Measurements from ENCODE around the gene ATP6V0A4. TPM values are rescaled to one million over a fixed set of nuclear protein-coding genes. Genes with fewer than 3 reads are reported as not detected.

The ATP6V0A4 gene
- total RNA-seq, 1 experiment from 2014 or later = 7.7 TPM

- BruUV-seq (replicated peaks) = no TSS peak
- intact Hi-C loops (cut with micrococcal nuclease; ENCODE audit: unreplicated experiment) = no loop called here
- H3K27me3 Mint-ChIP-seq (ENCODE audit: unreplicated experiment) = no peaks in the 10 kb centered on the region
- H3K36me3 Mint-ChIP-seq (ENCODE audit: insufficient read depth, unreplicated experiment) = no peaks in the 10 kb centered on the region
- TF ChIP-seq, protein P1, sequence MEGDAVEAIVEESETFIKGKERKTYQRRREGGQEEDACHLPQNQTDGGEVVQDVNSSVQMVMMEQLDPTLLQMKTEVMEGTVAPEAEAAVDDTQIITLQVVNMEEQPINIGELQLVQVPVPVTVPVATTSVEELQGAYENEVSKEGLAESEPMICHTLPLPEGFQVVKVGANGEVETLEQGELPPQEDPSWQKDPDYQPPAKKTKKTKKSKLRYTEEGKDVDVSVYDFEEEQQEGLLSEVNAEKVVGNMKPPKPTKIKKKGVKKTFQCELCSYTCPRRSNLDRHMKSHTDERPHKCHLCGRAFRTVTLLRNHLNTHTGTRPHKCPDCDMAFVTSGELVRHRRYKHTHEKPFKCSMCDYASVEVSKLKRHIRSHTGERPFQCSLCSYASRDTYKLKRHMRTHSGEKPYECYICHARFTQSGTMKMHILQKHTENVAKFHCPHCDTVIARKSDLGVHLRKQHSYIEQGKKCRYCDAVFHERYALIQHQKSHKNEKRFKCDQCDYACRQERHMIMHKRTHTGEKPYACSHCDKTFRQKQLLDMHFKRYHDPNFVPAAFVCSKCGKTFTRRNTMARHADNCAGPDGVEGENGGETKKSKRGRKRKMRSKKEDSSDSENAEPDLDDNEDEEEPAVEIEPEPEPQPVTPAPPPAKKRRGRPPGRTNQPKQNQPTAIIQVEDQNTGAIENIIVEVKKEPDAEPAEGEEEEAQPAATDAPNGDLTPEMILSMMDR (IDR thresholded peaks at IDR 0.05; ENCODE audit: unreplicated experiment) = no peak
- H3K9me3 Mint-ChIP-seq (ENCODE audit: low read depth, unreplicated experiment) = no peaks in the 10 kb centered on the region
- H3K27ac Mint-ChIP-seq (ENCODE audit: unreplicated experiment) = no peak overlapping the region
- DNase-seq = no peak
- H3K4me3 Mint-ChIP-seq (ENCODE audit: low read depth, unreplicated experiment) = no peak overlapping the region
- CTCF ChIA-PET = interaction anchor here (0.8 kb wide), 1 partner anchor 13 kb away, joined by 5 read pairs; no protein-coding TSS in a partner anchor
- peaks cover 7% of the 10 kb centered on the region for H3K4me1 Mint-ChIP-seq (ENCODE audit: low read depth, unreplicated experiment)
Observed at GRCh38 chr7:138768241-138768640, 29.8 kb downstream of the ATP6V0A4 start.

DNA sequence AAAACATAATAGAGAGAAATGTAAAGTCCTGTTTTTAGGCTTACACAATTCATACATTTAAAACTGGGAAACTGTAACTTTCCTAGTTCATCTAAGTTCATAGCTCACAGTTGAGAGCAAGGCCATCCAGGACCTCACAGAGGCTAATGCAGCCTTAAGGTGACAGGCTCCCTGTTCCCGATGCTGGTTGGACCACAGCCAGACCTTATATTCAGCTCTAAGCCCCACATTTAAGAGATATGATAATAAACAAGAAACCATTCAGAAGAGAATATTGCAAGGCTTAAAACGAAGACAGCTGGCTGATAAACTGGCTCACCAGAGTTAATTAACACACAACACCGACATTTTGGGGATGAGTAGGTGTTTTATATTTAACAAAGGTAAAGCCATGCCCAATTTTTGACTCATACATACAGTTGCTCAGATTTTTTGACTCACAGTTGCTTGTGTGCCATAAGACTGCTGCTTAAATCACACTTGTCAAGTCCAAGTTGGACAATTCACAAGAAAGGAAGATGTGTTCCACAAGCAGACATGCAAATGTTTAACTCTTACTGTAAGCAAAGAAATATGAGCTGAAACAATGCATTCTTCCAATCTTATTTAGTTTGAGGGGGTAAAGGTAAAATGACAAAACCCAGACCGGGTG lies 41.3 kb downstream of the ATP6V0A4 start:
- Mint-ChIP-seq H3K27ac (ENCODE audit: unreplicated experiment) (peak overlapping the region; percentile 82), H3K4me3 (ENCODE audit: low read depth, unreplicated experiment) (peak overlapping the region; percentile 39), H3K9me3 (ENCODE audit: low read depth, unreplicated experiment) (no peaks in the 10 kb centered on the region), H3K27me3 (ENCODE audit: unreplicated experiment) (no peaks in the 10 kb centered on the region), H3K36me3 (ENCODE audit: insufficient read depth, unreplicated experiment) (peaks cover 25% of the 10 kb centered on the region), H3K4me1 (ENCODE audit: low read depth, unreplicated experiment) (peaks cover 52% of the 10 kb centered on the region)
- intact Hi-C loops (cut with micrococcal nuclease; ENCODE audit: unreplicated experiment) = loop anchor here (2.0 to 5.0 kb wide), 3 partner anchors 41 to 108 kb away; partner anchors contain the start of genes ATP6V0A4 and TMEM213
- BruUV-seq (replicated peaks) = no TSS peak
- CTCF ChIA-PET = interaction anchor here (0.7 to 2.2 kb wide), 7 partner anchors 15 to 109 kb away, joined by 3 to 7 read pairs (median 5); no protein-coding TSS in a partner anchor
- TF ChIP-seq, protein P1 (IDR thresholded peaks at IDR 0.05; ENCODE audit: unreplicated experiment) = no peak
- peak; percentile 30 for DNase-seq

- CTCF ChIA-PET = interaction anchor here (0.6 to 2.2 kb wide), 13 partner anchors 12 to 319 kb away, joined by 3 to 13 read pairs (median 4); partner anchors contain the start of genes ATP6V0A4 and TMEM213
Observed at GRCh38 chr7:138755842-138756590, 42.0 kb downstream of the ATP6V0A4 start.

GRCh38 chr7:138755331-138755747 lies 42.7 kb downstream of the ATP6V0A4 start:
- TF ChIP-seq, protein P1 (IDR thresholded peaks at IDR 0.05; ENCODE audit: unreplicated experiment) = no peak
- Mint-ChIP-seq H3K27me3 (ENCODE audit: unreplicated experiment) (no peaks in the 10 kb centered on the region), H3K36me3 (ENCODE audit: insufficient read depth, unreplicated experiment) (peaks cover 25% of the 10 kb centered on the region), H3K4me3 (ENCODE audit: low read depth, unreplicated experiment) (peak overlapping the region; percentile 39), H3K27ac (ENCODE audit: unreplicated experiment) (peak overlapping the region; percentile 82), H3K9me3 (ENCODE audit: low read depth, unreplicated experiment) (no peaks in the 10 kb centered on the region), H3K4me1 (ENCODE audit: low read depth, unreplicated experiment) (peaks cover 58% of the 10 kb centered on the region)
- BruUV-seq (replicated peaks) = TSS peak; percentile 71
- CTCF ChIA-PET = interaction anchor here (0.6 to 2.2 kb wide), 13 partner anchors 12 to 738 kb away, joined by 3 to 13 read pairs (median 5); partner anchors contain the start of genes ATP6V0A4 and TMEM213
- DNase-seq = peak; percentile 84
- intact Hi-C loops (cut with micrococcal nuclease; ENCODE audit: unreplicated experiment) = loop anchor here (5.0 kb wide), 2 partner anchors 42 to 72 kb away; partner anchors contain the start of genes ATP6V0A4 and TMEM213

More at GRCh38 chr7:138755842-138756590, 42.0 kb downstream of the ATP6V0A4 start:
- BruUV-seq (replicated peaks) = TSS peak; percentile 41
- H3K4me1 Mint-ChIP-seq (ENCODE audit: low read depth, unreplicated experiment) = peaks cover 52% of the 10 kb centered on the region
- intact Hi-C loops (cut with micrococcal nuclease; ENCODE audit: unreplicated experiment) = loop anchor here (2.0 to 5.0 kb wide), 3 partner anchors 41 to 109 kb away; partner anchors contain the start of genes ATP6V0A4 and TMEM213
- H3K36me3 Mint-ChIP-seq (ENCODE audit: insufficient read depth, unreplicated experiment) = peaks cover 25% of the 10 kb centered on the region
- peak overlapping the region; percentile 82 for H3K27ac Mint-ChIP-seq (ENCODE audit: unreplicated experiment)
- H3K9me3 Mint-ChIP-seq (ENCODE audit: low read depth, unreplicated experiment) = no peaks in the 10 kb centered on the region
- H3K27me3 Mint-ChIP-seq (ENCODE audit: unreplicated experiment) = no peaks in the 10 kb centered on the region
- peak; percentile 32 for DNase-seq
- H3K4me3 Mint-ChIP-seq (ENCODE audit: low read depth, unreplicated experiment) = peak overlapping the region; percentile 39
- TF ChIP-seq, protein P1 (IDR thresholded peaks at IDR 0.05; ENCODE audit: unreplicated experiment) = no peak

Measured in Calu3 (cell line).